Gastroesophageal sphincter (tissue), 4 donors: ENCODE measurements around the gene SPATA6L. TPM values are rescaled to one million over a fixed set of nuclear protein-coding genes. Genes with fewer than 3 reads are reported as not detected.
"Not testable (repeated sequence)": the region's sequence is repeated elsewhere in the genome, so short reads cannot be mapped to it uniquely, and the experiment has no call there.

Experiments used
- ATAC-seq: fragments of 150-250 bp; one replicate; pipeline ENCODE4 v1.9.1; 2016; ENCODE audit warnings: mild to moderate bottlenecking, moderate library complexity
- H3K27ac ChIP-seq, 4 donors: fragments of 200-600 bp; sonication (generic) in 3 of 4; 1 replicate in 3 of 4; 2 replicates in 1 of 4; pipeline ENCODE4 v1.5.1; 2016 to 2019
- H3K27me3 ChIP-seq: fragments of 200-600 bp; sonication (generic); one replicate; pipeline ENCODE4 v1.5.1; 2019
- H3K36me3 ChIP-seq, 2 donors: fragments of 200-600 bp; sonication (generic); one replicate each; pipeline ENCODE4 v1.5.1; 2019; ENCODE audit warnings: control low read depth in 1 of 2
- H3K4me1 ChIP-seq, 3 donors: fragments of 200-600 bp; sonication (generic); 1 replicate in 2 of 3; 2 replicates in 1 of 3; pipeline ENCODE4 v1.5.1; 2016 to 2019; ENCODE audit warnings: control low read depth in 2 of 3
- H3K4me3 ChIP-seq, 2 donors: fragments of 200-600 bp; sonication (generic); one replicate each; pipeline ENCODE4 v1.5.1; 2019; ENCODE audit warnings: mild to moderate bottlenecking in 1 of 2, moderate library complexity in 1 of 2
- H3K9me3 ChIP-seq, 3 donors: fragments of 200-600 bp; sonication (generic); one replicate each; pipeline ENCODE4 v1.5.1; 2017 to 2019; ENCODE audit warnings: control low read depth in 2 of 3
- EP300 ChIP-seq: sonication (generic); formaldehyde crosslinking; IDR thresholded peaks from one replicate; pipeline ENCODE4 v1.6.1; 2017; ENCODE audit warnings: antibody characterized with exemption, mild to moderate bottlenecking
- POLR2A ChIP-seq, 2 donors: fragments of 450-650 bp; IDR thresholded peaks; one replicate each; pipeline ENCODE4 v1.6.1; 2017; ENCODE audit warnings: antibody characterized with exemption in 2 of 2, mild to moderate bottlenecking in 2 of 2, moderate library complexity in 1 of 2
- POLR2AphosphoS5 ChIP-seq: sonication (generic); formaldehyde crosslinking; IDR thresholded peaks from one replicate; pipeline ENCODE4 v1.6.1; 2017; ENCODE audit warnings: antibody characterized with exemption
- WGBS, 2 donors: methylation state at CpG; one replicate each; pipeline ENCODE4 v1.1.5; 2018; ENCODE audit warnings: low coverage in 1 of 2; 5-methylcytosine and 5-hydroxymethylcytosine counted together
- total RNA-seq, 4 donors: library from RNA; depleted of rRNA; stranded (reverse); fragments of >200 nt; gene quantifications; one replicate each; pipeline ENCODE4 v1.1.0, GENCODE V29; 2016
- TF ChIP-seq, protein P1 (sequence below), 4 experiments: fragments of 200-600 bp in 2 of 4; fragments of 450-650 bp in 2 of 4; sonication (generic) in 1 of 4; IDR thresholded peaks; one replicate each; pipeline ENCODE4 v1.5.1; 2017 to 2019; ENCODE audit warnings: antibody characterized with exemption in 4 of 4, mild to moderate bottlenecking in 2 of 4, moderate library complexity in 2 of 4

The SPATA6L gene
- total RNA-seq, 4 donors from 2014 or later: 0.69 to 1.9 (median 0.83) TPM

DNA sequence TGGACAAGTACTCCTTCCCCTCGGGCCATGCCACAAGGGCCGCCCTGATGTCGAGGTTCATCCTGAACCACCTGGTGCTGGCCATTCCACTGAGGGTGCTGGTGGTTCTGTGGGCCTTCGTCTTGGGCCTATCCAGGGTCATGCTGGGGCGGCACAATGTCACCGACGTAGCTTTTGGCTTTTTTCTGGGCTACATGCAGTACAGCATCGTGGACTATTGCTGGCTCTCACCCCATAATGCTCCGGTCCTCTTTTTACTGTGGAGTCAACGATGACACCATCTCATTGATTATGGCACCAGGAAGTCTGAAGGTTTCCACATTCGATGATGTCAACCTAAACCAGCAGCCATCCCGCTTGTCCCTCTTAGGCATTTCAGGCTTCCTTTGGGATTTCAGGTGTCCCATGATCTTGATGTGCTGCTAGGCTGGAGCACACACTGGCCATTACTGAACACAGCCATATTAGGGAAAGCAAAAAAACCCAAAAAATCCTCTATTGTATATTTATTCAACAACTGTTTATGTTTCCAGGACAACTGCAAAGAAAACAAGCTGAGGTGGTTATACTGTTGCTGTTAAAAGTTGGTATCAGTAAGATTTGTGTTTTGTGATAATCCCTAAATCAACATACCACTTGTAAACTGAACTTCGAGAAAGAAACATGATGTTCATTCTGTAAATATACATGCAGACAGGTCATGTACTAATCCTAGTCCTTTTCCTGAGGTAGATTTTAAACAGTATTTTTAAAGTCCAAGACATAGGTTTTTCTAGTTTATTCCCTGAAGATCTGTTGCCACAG, 3.1 kb downstream of the SPATA6L start:
- no peak for ATAC-seq
- no peaks in the 10 kb centered on the region for H3K27me3 ChIP-seq
- peak overlapping the region in 3 of 4 donors; percentile 85 to 88 (median 87) for H3K27ac ChIP-seq
- H3K4me1 ChIP-seq: peaks cover 0 to 56% (median 13%) of the 10 kb centered on the region in 3 donors
- TF ChIP-seq POLR2A (IDR thresholded peaks at IDR 0.05): no peak
- H3K9me3 ChIP-seq: no peaks in the 10 kb centered on the region
- no peaks in the 10 kb centered on the region for H3K36me3 ChIP-seq
- 54 to 78% methylated on average over 3 to 8 of the region's 13 CpGs for WGBS, 2 donors
- peak overlapping the region; percentile 55 to 96 for H3K4me3 ChIP-seq

DNA sequence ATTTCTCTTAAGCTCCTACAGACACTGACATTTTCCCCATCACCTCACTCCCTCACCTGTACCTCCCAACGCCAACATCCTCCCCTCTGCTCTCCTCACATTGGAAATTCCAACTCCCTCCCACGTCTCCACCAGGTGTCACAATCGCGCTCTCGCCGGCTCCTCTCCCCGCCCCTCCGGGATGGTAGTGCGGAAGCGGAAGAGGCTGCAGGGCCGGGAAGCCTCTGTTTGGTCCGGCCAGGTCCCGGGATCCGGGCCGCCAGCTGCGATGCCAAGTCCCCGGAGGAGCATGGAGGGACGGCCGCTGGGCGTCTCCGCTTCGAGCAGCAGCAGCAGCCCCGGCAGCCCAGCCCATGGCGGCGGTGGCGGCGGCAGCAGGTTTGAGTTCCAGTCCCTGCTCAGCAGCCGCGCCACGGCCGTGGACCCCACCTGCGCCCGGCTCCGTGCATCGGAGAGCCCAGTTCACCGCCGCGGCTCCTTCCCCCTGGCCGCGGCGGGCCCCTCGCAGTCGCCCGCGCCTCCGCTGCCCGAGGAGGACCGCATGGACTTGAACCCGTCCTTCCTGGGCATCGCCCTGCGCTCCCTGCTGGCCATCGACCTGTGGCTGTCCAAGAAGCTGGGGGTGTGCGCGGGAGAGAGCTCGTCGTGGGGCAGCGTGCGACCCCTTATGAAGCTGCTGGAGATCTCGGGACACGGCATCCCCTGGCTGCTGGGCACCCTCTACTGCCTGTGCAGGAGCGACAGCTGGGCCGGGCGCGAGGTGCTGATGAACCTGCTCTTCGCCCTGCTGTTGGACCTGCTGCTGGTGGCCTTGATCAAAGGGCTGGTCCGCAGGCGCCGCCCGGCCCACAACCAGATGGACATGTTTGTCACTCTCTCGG, 3.9 kb downstream of the SPATA6L start, which contains the start of gene PLPP6:
PLPP6 (plus strand) TSS at position 187 of the 881 bp plus-strand sequence; CDS start at position 269, 82 bp downstream.
- peak within 1 kb of the TSS; percentile 55 to 96 for H3K4me3 ChIP-seq
- WGBS, 2 donors: 0 to 6% methylated on average over 1 to 2 of the region's 70 CpGs
- H3K27me3 ChIP-seq: no peaks in the 10 kb centered on the region
- peak; percentile 79 for TF ChIP-seq POLR2AphosphoS5
- peak; percentile 51 to 54 for TF ChIP-seq POLR2A (IDR thresholded peaks at IDR 0.05)
- TF ChIP-seq, protein P1, sequence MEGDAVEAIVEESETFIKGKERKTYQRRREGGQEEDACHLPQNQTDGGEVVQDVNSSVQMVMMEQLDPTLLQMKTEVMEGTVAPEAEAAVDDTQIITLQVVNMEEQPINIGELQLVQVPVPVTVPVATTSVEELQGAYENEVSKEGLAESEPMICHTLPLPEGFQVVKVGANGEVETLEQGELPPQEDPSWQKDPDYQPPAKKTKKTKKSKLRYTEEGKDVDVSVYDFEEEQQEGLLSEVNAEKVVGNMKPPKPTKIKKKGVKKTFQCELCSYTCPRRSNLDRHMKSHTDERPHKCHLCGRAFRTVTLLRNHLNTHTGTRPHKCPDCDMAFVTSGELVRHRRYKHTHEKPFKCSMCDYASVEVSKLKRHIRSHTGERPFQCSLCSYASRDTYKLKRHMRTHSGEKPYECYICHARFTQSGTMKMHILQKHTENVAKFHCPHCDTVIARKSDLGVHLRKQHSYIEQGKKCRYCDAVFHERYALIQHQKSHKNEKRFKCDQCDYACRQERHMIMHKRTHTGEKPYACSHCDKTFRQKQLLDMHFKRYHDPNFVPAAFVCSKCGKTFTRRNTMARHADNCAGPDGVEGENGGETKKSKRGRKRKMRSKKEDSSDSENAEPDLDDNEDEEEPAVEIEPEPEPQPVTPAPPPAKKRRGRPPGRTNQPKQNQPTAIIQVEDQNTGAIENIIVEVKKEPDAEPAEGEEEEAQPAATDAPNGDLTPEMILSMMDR (IDR thresholded peaks at IDR 0.05): peak; percentile 37 to 78 (median 60)
- no peak for TF ChIP-seq EP300
- peak; percentile 96 for ATAC-seq
- peak within 1 kb of the TSS in 3 of 4 donors; percentile 85 to 88 (median 87) for H3K27ac ChIP-seq
- H3K36me3 ChIP-seq: no peaks in the 10 kb centered on the region
- peaks cover 0 to 56% (median 13%) of the 10 kb centered on the region in 3 donors for H3K4me1 ChIP-seq
- H3K9me3 ChIP-seq: no peaks in the 10 kb centered on the region

DNA sequence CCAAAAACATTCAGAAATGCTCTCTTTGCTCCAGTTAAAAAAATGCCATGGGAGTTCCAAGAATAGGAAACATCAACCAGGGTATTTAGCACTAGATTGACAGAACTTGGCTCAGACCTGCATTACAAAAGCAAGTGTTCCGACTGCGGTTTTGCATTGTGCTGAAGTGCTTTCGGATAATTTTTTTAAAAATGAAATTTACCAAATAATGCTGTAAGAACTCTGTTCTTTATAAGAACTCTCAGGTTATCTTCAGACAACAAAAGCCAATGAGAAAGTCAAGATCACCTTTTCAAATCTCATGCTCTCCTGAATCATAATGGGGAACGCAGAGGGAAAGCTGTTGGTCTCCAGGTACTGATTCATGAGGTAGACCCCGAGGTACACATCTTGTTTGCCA, 4.7 kb downstream of the SPATA6L start:
- H3K27ac ChIP-seq: peak overlapping the region in 3 of 4 donors; percentile 85 to 88 (median 87)
- peak overlapping the region; percentile 55 to 96 for H3K4me3 ChIP-seq
- no peaks in the 10 kb centered on the region for H3K9me3 ChIP-seq
- no peaks in the 10 kb centered on the region for H3K27me3 ChIP-seq
- peaks cover 0 to 52% (median 13%) of the 10 kb centered on the region in 3 donors for H3K4me1 ChIP-seq
- no peak for TF ChIP-seq EP300
- TF ChIP-seq POLR2A (IDR thresholded peaks at IDR 0.05): no peak
- TF ChIP-seq, protein P1 (IDR thresholded peaks at IDR 0.05): no peak
- no peak for TF ChIP-seq POLR2AphosphoS5
- ATAC-seq: no peak
- WGBS, 2 donors: 4 to 13% methylated on average over 5 of the region's 5 CpGs
- no peaks in the 10 kb centered on the region for H3K36me3 ChIP-seq

DNA sequence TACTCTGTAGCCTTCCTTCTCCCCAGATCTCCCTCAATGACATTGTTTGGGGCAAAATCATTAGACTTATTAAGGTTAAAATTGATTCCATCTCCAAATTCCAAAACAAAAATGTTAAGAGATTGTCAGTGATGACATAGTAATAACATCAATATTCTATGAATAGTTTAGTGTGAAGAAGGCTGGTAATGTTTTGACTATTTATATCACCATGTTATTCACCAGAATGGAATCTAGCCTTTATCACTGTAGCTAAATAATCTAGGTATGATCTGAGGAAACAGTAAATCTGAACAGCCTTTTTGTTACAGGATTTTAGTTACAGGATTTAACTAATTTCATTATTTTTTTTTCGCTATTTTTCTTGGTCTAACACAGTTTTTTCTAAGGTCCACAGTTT, 5.1 kb downstream of the SPATA6L start:
- ATAC-seq: no peak
- WGBS, 2 donors: 83 to 100% methylated on average over 1 of the region's 1 CpG
- H3K9me3 ChIP-seq: no peaks in the 10 kb centered on the region
- H3K27me3 ChIP-seq: no peaks in the 10 kb centered on the region
- peaks cover 0 to 48% (median 13%) of the 10 kb centered on the region in 3 donors for H3K4me1 ChIP-seq
- no peaks in the 10 kb centered on the region for H3K36me3 ChIP-seq
- TF ChIP-seq POLR2A (IDR thresholded peaks at IDR 0.05): no peak
- no peak for TF ChIP-seq EP300
- TF ChIP-seq POLR2AphosphoS5: no peak
- TF ChIP-seq, protein P1 (IDR thresholded peaks at IDR 0.05): no peak
- H3K27ac ChIP-seq: no peak overlapping the region
- H3K4me3 ChIP-seq: no peak overlapping the region

DNA sequence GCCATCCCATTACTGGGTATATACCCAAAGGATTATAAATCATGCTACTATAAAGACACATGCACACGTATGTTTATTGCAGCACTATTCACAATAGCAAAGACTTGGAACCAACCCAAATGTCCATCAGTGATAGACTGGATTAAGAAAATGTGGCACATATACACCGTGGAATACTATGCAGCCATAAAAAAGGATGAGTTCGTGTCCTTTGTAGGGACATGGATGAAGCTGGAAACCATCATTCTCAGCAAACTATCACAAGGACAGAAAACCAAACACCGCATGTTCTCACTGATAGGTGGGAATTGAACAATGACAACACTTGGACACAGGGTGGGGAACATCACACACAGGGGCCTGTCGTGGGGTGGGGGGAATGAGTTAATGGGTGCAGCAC, 5.6 kb downstream of the SPATA6L start:
- WGBS, 2 donors: 86% methylated on average over 4 of the region's 5 CpGs; no CpG with 5 or more reads in 1 of the 2 donors
- H3K27ac ChIP-seq, H3K4me3 ChIP-seq, ATAC-seq, H3K9me3 ChIP-seq, H3K36me3 ChIP-seq, H3K27me3 ChIP-seq: not testable (repeated sequence)
- peaks cover 0 to 43% (median 13%) of the 10 kb centered on the region in 3 donors for H3K4me1 ChIP-seq
